ENCODE results near the gene LSM10. TPM values are rescaled to one million over a fixed set of nuclear protein-coding genes. Genes with fewer than 3 reads are reported as not detected.

Gene LSM10
- total RNA-seq, 1 donor from 2014 or later: 28.4 TPM

DNA sequence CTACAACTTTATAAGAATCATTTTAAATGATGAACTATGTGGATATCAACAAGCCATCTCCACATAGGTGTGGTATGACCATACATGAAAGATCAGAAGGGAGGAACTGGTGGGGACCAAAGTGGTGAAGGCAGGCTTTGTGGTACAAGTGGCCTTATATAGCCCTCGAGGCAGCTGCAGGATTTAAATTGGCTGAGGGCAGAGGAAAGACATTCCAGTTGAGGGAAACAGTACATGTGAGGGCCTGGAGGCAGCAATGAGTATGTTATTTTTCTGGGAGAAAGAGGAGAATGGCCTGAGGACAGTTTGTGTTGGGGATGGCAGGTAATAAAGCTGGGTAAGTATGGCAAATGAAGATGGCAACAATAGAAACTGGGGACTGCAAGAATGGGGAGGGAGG is 35.4 kb upstream of the LSM10 start:
- H3K4me3 Mint-ChIP-seq (ENCODE audit: low read depth): no peak overlapping the region
- H3K4me1 Mint-ChIP-seq (ENCODE audit: low read depth): peaks cover 9% of the 10 kb centered on the region
- TF ChIP-seq, protein P1, sequence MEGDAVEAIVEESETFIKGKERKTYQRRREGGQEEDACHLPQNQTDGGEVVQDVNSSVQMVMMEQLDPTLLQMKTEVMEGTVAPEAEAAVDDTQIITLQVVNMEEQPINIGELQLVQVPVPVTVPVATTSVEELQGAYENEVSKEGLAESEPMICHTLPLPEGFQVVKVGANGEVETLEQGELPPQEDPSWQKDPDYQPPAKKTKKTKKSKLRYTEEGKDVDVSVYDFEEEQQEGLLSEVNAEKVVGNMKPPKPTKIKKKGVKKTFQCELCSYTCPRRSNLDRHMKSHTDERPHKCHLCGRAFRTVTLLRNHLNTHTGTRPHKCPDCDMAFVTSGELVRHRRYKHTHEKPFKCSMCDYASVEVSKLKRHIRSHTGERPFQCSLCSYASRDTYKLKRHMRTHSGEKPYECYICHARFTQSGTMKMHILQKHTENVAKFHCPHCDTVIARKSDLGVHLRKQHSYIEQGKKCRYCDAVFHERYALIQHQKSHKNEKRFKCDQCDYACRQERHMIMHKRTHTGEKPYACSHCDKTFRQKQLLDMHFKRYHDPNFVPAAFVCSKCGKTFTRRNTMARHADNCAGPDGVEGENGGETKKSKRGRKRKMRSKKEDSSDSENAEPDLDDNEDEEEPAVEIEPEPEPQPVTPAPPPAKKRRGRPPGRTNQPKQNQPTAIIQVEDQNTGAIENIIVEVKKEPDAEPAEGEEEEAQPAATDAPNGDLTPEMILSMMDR (IDR thresholded peaks at IDR 0.05; ENCODE audit: unreplicated experiment): no peak
- no peaks in the 10 kb centered on the region for H3K9me3 Mint-ChIP-seq (ENCODE audit: low read depth)
- DNase-seq (ENCODE audit: low spot score, unreplicated experiment): no peak
- peaks cover 23% of the 10 kb centered on the region for H3K36me3 Mint-ChIP-seq (ENCODE audit: insufficient read depth)
- H3K27ac Mint-ChIP-seq: no peak overlapping the region
- H3K27me3 Mint-ChIP-seq: no peaks in the 10 kb centered on the region

DNA sequence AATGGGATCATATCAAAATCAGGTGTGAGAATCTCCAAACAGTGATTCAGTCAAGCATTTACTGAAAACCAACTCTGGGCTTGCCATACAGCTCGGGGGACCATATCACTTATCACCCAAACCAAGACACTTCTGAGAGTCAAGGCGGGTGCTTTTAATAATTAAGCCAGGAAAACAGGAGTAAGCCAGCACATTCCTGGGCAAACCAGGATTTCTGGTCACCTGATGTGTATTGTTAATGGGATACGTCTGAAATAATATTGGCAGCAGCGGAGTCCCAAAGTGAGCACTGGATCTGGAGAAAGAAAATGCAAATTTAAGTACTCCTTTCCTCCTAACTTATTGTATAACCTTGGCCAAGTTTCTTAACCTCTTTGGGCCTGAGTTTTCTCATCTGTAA is 34.9 kb upstream of the LSM10 start:
- TF ChIP-seq, protein P1 (IDR thresholded peaks at IDR 0.05; ENCODE audit: unreplicated experiment): no peak
- Mint-ChIP-seq H3K4me1 (ENCODE audit: low read depth) (peaks cover 9% of the 10 kb centered on the region), H3K4me3 (ENCODE audit: low read depth) (no peak overlapping the region), H3K27ac (no peak overlapping the region), H3K27me3 (no peaks in the 10 kb centered on the region), H3K9me3 (ENCODE audit: low read depth) (no peaks in the 10 kb centered on the region), H3K36me3 (ENCODE audit: insufficient read depth) (peaks cover 23% of the 10 kb centered on the region)
- DNase-seq (ENCODE audit: low spot score, unreplicated experiment): no peak

DNA sequence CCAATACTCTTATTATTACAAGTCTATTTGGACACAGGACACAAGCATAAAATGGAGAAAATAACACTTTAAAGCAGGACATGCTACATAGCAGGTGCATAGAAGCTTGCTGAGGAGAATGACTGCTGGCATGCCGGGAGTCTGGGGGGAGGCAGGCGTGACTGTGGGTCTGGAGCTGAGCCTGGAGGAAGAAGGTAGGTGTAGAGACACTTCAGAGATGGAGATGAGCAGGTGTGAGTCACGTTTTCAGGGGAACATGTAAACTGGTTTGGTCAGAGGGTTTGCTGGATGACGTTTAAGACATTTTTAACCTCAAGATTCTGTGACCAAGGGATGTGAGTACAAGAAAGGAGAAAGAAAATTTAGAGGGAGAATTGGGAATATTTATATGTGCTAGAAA is 28.1 kb upstream of the LSM10 start:
- no peaks in the 10 kb centered on the region for H3K4me1 Mint-ChIP-seq (ENCODE audit: low read depth)

DNA sequence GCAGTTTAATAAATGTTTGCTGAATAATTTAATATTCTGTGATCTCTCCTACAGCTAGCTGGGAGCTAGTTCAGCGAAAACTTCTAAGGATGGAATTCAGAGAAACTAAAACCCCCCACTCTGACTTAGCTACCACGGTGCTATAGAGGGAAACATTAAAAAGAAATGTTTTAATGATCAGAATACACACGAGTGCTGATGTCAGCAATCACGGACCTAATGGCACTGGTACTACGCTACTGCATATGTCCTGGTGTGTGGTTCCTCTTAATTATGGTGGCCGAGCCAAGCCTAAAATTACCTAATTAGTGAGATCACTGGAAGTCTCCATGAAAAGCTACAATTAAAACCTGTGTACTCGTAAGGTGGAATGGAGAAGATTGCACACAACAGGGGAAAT is 23.9 kb upstream of the LSM10 start:
- TF ChIP-seq, protein P1 (IDR thresholded peaks at IDR 0.05; ENCODE audit: unreplicated experiment): no peak
- Mint-ChIP-seq H3K27ac (no peak overlapping the region), H3K9me3 (ENCODE audit: low read depth) (no peaks in the 10 kb centered on the region), H3K36me3 (ENCODE audit: insufficient read depth) (peaks cover 10% of the 10 kb centered on the region), H3K27me3 (no peaks in the 10 kb centered on the region), H3K4me1 (ENCODE audit: low read depth) (no peaks in the 10 kb centered on the region), H3K4me3 (ENCODE audit: low read depth) (no peak overlapping the region)
- DNase-seq (ENCODE audit: low spot score, unreplicated experiment): no peak

More for the DNA sequence above, 28.1 kb upstream of the LSM10 start:
- Mint-ChIP-seq H3K27me3 (no peaks in the 10 kb centered on the region), H3K9me3 (ENCODE audit: low read depth) (no peaks in the 10 kb centered on the region), H3K36me3 (ENCODE audit: insufficient read depth) (peaks cover 11% of the 10 kb centered on the region), H3K27ac (no peak overlapping the region), H3K4me3 (ENCODE audit: low read depth) (no peak overlapping the region)
- TF ChIP-seq, protein P1 (IDR thresholded peaks at IDR 0.05; ENCODE audit: unreplicated experiment): no peak
- no peak for DNase-seq (ENCODE audit: low spot score, unreplicated experiment)

DNA sequence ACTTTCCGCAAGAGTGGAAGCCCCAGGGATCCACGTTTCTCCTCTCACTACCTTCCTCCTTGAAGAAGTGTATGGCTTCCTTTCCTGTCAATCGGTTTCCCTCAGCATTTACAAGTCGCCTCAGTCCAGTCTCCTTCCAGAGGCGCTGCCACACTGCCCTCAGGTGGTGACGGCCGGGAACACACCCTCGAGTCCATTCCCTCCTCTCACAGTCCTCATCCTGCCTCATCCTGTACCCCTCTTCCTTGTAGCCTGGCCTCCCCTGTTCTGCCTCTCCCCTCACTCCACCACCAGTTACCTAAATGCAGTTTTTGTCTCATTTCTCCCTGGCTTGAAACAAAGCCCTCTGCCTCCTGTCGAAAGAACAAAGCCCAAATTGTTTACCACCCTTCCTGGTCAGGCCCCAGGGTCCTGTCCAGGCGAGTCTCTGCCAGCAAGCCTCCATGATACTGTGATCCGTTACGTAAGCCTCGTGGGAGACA is 23.2 kb upstream of the LSM10 start:
- Mint-ChIP-seq H3K27me3 (no peaks in the 10 kb centered on the region), H3K4me3 (ENCODE audit: low read depth) (no peak overlapping the region), H3K9me3 (ENCODE audit: low read depth) (no peaks in the 10 kb centered on the region), H3K36me3 (ENCODE audit: insufficient read depth) (peaks cover 10% of the 10 kb centered on the region), H3K4me1 (ENCODE audit: low read depth) (no peaks in the 10 kb centered on the region), H3K27ac (no peak overlapping the region)
- DNase-seq (ENCODE audit: low spot score, unreplicated experiment): peak; percentile 82
- TF ChIP-seq, protein P1 (IDR thresholded peaks at IDR 0.05; ENCODE audit: unreplicated experiment): peak; percentile 89

Measured in progenitor cell of endocrine pancreas (in vitro differentiated cells).